ENCODE measurements around the gene DOK3. TPM values are rescaled to one million over a fixed set of nuclear protein-coding genes. Genes with fewer than 3 reads are reported as not detected.

DOK3 gene
- total RNA-seq, 1 experiment from 2014 or later = 16.4 TPM

DNA sequence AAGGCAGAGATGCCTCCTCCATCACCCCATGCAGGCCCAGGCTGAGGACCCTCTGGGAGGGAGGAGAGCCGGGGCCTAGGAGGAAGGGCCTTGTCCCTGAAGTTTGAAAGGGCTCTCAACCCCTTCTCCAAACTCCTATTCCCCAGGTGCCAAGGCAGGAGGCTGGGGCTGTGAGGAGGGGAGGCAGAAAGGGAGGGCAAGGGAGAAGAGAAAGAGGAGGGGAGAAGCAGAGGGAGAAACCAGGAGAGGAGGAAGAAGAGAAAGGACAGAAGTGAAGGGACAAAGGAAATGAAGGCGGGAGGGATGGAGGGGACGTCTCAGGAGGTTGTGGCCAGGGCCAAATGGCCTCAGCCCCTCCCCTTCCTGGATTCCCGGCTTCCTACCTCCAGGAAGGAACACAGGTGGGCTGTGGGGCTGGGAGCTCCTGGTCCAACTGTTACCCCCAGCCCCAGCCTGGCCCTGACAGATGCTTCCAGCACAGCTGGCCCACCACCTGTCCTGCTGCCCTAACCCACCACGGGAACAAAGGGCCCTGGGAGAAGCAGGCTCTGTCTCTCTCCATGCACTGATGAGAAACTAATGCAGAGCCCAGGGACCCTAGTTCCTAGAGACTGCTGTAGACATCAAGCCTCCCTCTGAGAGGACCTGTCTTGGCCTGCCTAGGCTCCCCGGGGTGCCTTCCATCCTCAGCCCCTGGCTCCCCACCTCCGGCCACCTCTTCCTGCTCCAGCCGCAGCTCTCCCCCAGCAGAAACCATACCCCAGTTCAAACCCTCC is 39.7 kb downstream of the DOK3 start:
- Mint-ChIP-seq H3K27ac (peak overlapping the region; percentile 95 to 96 (median 95)), H3K4me1 (peaks cover 28 to 51% of the 10 kb centered on the region in 2 experiments), H3K9me3 (peaks cover 2 to 11% of the 10 kb centered on the region in 2 experiments; a peak in 1 of 5 replicates), H3K36me3 (ENCODE audit: insufficient read depth in 1 of 3, low read depth in 3 of 3) (peaks cover 52 to 71% (median 69%) of the 10 kb centered on the region in 3 experiments), H3K4me3 (peak overlapping the region; percentile 83 to 89), H3K27me3 (ENCODE audit: low read depth) (no peaks in the 10 kb centered on the region; the same call in 1 of the 2 replicates)
- Histone ChIP-seq H2BK20ac (ENCODE audit: low read depth, low read length, poor library complexity, severe bottlenecking) (no peak overlapping the region), H3K56ac (ENCODE audit: insufficient read length, low read depth, low read length) (no peak overlapping the region), H3K23me2 (ENCODE audit: insufficient read length, low read depth, low read length, poor library complexity, severe bottlenecking) (peaks cover 4% of the 10 kb centered on the region), H3K4me2 (ENCODE audit: insufficient read depth, insufficient read length, low read length) (no peak overlapping the region), H3K79me1 (ENCODE audit: insufficient read depth, low read depth, low read length, poor library complexity, severe bottlenecking) (peaks cover 10% of the 10 kb centered on the region), H3K27me3 (ENCODE audit: insufficient read depth, low read length) (no peaks in the 10 kb centered on the region), H3K4ac (ENCODE audit: low read depth, low read length) (no peak overlapping the region), H2BK120ac (ENCODE audit: low read depth, low read length, poor library complexity, severe bottlenecking) (no peak overlapping the region), H3K18ac (ENCODE audit: insufficient read length, low read depth, low read length) (no peak overlapping the region), H2AFZ (ENCODE audit: low read length) (no peak overlapping the region), H3T11ph (ENCODE audit: low read length) (no peak overlapping the region), H4K5ac (ENCODE audit: insufficient read length, low read depth, low read length) (no peak overlapping the region), H3K9ac (ENCODE audit: extremely low read depth, insufficient read length, low read length) (no peak overlapping the region), H4K91ac (ENCODE audit: insufficient read length, low read depth, low read length) (no peak overlapping the region), H2BK12ac (ENCODE audit: insufficient read length, low read depth, low read length) (no peak overlapping the region), H3K9me3 (ENCODE audit: control insufficient read depth, low read depth, low read length) (no peaks in the 10 kb centered on the region), H3K79me2 (ENCODE audit: insufficient read depth, low read length) (peaks cover 26% of the 10 kb centered on the region; the same call in 1 of the 2 replicates), H2BK5ac (ENCODE audit: insufficient read length, low read length) (no peak overlapping the region), H3K4me1 (ENCODE audit: insufficient read depth, low read length) (peaks cover 21% of the 10 kb centered on the region; the same call in 1 of the 2 replicates), H2BK15ac (ENCODE audit: low read depth, low read length) (no peak overlapping the region), H2AK5ac (ENCODE audit: insufficient read length, low read length) (no peak overlapping the region), H3K27ac (ENCODE audit: insufficient read length, low read depth, low read length) (no peak overlapping the region), H4K20me1 (ENCODE audit: control insufficient read depth, insufficient read depth, insufficient read length) (no peaks in the 10 kb centered on the region), H3K14ac (ENCODE audit: insufficient read depth, low read length) (peak overlapping the region; percentile 11; the same call in 1 of the 2 replicates), H3K23ac (ENCODE audit: insufficient read length, low read depth, low read length) (no peak overlapping the region), H4K8ac (replicated peaks; ENCODE audit: insufficient read length, low read depth, low read length) (no peak overlapping the region)
- DNase-seq = no peak
- WGBS (ENCODE audit: extremely low coverage, insufficient read length, low lambda C conversion rate) = no CpG with 5 or more reads among the region's 8 CpGs
- TF ChIP-seq, protein P1, sequence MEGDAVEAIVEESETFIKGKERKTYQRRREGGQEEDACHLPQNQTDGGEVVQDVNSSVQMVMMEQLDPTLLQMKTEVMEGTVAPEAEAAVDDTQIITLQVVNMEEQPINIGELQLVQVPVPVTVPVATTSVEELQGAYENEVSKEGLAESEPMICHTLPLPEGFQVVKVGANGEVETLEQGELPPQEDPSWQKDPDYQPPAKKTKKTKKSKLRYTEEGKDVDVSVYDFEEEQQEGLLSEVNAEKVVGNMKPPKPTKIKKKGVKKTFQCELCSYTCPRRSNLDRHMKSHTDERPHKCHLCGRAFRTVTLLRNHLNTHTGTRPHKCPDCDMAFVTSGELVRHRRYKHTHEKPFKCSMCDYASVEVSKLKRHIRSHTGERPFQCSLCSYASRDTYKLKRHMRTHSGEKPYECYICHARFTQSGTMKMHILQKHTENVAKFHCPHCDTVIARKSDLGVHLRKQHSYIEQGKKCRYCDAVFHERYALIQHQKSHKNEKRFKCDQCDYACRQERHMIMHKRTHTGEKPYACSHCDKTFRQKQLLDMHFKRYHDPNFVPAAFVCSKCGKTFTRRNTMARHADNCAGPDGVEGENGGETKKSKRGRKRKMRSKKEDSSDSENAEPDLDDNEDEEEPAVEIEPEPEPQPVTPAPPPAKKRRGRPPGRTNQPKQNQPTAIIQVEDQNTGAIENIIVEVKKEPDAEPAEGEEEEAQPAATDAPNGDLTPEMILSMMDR (conservative IDR thresholded peaks at IDR 0.05) = no peak
